Uterus (tissue), 2 donors: ENCODE measurements around the gene SLC34A3.

ENCODE experiments used
- POLR2A ChIP-seq, 2 donors: fragments of 450-650 bp; IDR thresholded peaks; one replicate each; pipeline ENCODE4 v1.6.1; 2016; ENCODE audit warnings: antibody characterized with exemption in 2 of 2, mild to moderate bottlenecking in 1 of 2, moderate library complexity in 1 of 2
- TF ChIP-seq, protein P1 (sequence below), 4 experiments: fragments of 200-600 bp in 2 of 4; fragments of 450-650 bp in 2 of 4; sonication (generic) in 2 of 4; IDR thresholded peaks; one replicate each; pipeline ENCODE4 v1.5.1; 2016 to 2019; ENCODE audit warnings: antibody characterized with exemption in 4 of 4, mild to moderate bottlenecking in 2 of 4, moderate library complexity in 1 of 4

DNA sequence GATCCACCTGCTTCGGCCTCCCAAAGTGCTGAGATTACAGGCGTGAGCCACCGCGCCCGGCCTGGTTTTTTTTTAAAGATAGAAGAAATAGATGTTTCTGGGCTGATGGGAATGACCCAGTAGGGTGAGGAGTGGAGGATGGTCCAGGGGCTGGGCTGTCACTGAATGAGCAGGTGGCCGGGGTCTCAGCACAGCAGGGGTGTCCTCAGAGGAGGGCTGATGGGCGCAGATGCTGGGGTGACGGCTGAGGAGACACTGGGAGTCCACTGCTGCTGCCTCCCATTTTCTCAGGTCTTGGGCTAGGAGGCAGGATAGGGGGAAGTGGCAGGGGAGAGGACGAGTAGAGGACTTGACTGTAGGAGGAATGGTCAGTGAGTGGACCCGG, 44.5 kb downstream of the SLC34A3 start:
- TF ChIP-seq, protein P1, sequence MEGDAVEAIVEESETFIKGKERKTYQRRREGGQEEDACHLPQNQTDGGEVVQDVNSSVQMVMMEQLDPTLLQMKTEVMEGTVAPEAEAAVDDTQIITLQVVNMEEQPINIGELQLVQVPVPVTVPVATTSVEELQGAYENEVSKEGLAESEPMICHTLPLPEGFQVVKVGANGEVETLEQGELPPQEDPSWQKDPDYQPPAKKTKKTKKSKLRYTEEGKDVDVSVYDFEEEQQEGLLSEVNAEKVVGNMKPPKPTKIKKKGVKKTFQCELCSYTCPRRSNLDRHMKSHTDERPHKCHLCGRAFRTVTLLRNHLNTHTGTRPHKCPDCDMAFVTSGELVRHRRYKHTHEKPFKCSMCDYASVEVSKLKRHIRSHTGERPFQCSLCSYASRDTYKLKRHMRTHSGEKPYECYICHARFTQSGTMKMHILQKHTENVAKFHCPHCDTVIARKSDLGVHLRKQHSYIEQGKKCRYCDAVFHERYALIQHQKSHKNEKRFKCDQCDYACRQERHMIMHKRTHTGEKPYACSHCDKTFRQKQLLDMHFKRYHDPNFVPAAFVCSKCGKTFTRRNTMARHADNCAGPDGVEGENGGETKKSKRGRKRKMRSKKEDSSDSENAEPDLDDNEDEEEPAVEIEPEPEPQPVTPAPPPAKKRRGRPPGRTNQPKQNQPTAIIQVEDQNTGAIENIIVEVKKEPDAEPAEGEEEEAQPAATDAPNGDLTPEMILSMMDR (IDR thresholded peaks at IDR 0.05), result no peak
- no peak for TF ChIP-seq POLR2A (IDR thresholded peaks at IDR 0.05)
